HG02884 (cell line): ENCODE measurements around the gene NUMB.

ENCODE experiments used
- ATAC-seq: cut with Tn5 transposase; IDR thresholded peaks from one replicate; pipeline ENCODE4 v1.9.1; 2021; ENCODE audit warnings: mild to moderate bottlenecking, moderate library complexity; ENCODE audit not compliant: unreplicated experiment

Gene NUMB

GRCh38 chr14:73458183-73458976, at the start of gene NUMB:
Gene NUMB, minus strand, starts transcription at chr14:73458546. Its CDS starts 102,795 bp downstream, at chr14:73355751.
- ATAC-seq, result peak; percentile 95

- no peak for ATAC-seq
These were observed 45.3 kb upstream of the NUMB start for GRCh38 chr14:73503648-73504047.

GRCh38 chr14:73502017-73502619, 43.8 kb upstream of the NUMB start:
- ATAC-seq, result no peak

GRCh38 chr14:73500360-73500759, 42.0 kb upstream of the NUMB start:
- no peak for ATAC-seq

GRCh38 chr14:73494593-73494992, 36.2 kb upstream of the NUMB start:
- ATAC-seq, result no peak

GRCh38 chr14:73492670-73493069, 34.3 kb upstream of the NUMB start:
- ATAC-seq, result no peak

GRCh38 chr14:73492043-73492552, 33.8 kb upstream of the NUMB start:
- ATAC-seq, result no peak

- peak; percentile 54 for ATAC-seq
These were observed 33.1 kb upstream of the NUMB start for GRCh38 chr14:73491256-73492042.

- no peak for ATAC-seq
These were observed 31.3 kb upstream of the NUMB start for GRCh38 chr14:73489481-73490175.

GRCh38 chr14:73478684-73479083, 20.3 kb upstream of the NUMB start:
- ATAC-seq, result no peak

- no peak for ATAC-seq
These were observed 19.4 kb upstream of the NUMB start for GRCh38 chr14:73477618-73478266.

- no peak for ATAC-seq
These were observed 18.1 kb upstream of the NUMB start for GRCh38 chr14:73476451-73476931.

GRCh38 chr14:73474952-73475351, 16.6 kb upstream of the NUMB start:
- ATAC-seq, result no peak

GRCh38 chr14:73472185-73473114, 14.1 kb upstream of the NUMB start:
- ATAC-seq, result no peak

- ATAC-seq, result no peak
These were observed 13.3 kb upstream of the NUMB start for GRCh38 chr14:73471582-73472184.

- no peak for ATAC-seq
These were observed 10.6 kb upstream of the NUMB start for GRCh38 chr14:73468828-73469375.

- no peak for ATAC-seq
These were observed 9.5 kb upstream of the NUMB start for GRCh38 chr14:73467800-73468199.

GRCh38 chr14:73467377-73467776, 9.0 kb upstream of the NUMB start:
- ATAC-seq, result no peak
